Stimulated activated CD4-positive, alpha-beta T cell treated with anti-CD3 and anti-CD28 coated beads, Interleukin-15, amount 100 ng/mL, for 48 hours (primary cell): ENCODE results near the gene AKAP8L.

ENCODE experiments used
- DNase-seq, 2 donors: peaks; one replicate each; pipeline ENCODE4 v3.0.0-alpha.2; 2020; ENCODE audit warnings: low read depth in 2 of 2

AKAP8L gene

DNA sequence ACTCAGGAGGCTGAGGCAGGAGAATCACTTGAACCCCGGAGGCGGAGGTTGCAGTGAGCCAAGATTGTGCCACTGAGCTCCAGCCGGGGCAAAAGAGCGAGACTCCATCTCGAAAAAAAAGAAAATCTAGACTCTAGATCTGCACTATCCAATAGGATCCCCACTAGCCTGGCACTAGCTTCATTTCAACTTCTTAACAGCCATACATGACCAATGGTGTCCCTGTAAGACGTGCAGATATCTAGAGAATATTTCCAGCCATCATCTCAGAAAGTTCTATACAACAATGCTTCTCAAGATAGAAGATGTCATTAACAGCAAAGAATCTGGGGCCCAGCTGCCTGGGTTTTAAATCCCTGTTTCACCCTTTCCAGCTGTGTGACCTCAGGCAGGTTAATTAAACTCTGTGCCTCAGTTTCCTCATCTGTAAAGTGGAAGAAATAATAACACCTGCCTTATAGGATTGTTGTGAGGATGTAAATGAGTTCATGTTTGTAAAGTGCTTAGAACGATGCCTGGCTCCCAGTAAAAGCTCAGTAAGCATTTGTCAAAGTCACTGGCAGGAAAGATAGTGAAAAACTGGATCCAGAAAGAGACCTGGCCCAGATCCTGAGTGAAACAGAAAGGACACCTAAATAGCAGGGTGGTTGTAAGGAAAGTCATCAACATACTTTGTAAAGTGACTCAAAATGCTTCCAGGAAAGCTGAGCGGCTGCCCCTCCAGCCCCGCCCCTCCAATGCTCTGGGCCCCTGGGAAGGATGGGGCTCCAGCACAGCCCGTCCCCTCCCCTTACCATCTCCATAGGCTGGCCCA is 17.4 kb upstream of the AKAP8L start:
- no peak for DNase-seq

DNA sequence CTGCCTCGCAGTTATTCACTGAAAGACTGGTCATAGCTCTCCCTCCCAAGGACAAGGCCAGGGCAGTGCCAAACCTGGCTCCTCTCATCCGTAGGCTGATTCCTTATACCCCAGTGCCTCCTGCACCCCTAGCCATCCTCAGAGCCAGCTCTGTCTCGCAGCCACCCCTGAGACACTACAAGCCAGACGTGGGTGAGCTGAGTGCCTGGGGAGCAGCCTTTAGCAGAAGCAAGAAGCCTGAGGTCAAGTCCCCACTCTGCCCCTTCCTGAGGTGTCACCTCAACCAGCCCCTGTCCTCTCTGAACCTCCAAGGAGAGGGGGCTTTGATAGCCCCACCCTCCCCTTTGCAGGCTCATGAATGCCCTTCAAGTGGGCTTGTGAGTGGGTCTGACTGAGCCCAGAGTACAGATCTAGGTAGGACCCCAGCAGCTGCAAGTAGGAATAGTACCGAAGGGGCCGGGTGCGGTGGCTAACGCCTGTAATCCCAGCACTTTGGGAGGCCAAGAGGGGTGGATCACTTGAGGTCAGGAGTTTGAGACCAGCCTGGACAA is 14.8 kb upstream of the AKAP8L start:
- no peak for DNase-seq

DNA sequence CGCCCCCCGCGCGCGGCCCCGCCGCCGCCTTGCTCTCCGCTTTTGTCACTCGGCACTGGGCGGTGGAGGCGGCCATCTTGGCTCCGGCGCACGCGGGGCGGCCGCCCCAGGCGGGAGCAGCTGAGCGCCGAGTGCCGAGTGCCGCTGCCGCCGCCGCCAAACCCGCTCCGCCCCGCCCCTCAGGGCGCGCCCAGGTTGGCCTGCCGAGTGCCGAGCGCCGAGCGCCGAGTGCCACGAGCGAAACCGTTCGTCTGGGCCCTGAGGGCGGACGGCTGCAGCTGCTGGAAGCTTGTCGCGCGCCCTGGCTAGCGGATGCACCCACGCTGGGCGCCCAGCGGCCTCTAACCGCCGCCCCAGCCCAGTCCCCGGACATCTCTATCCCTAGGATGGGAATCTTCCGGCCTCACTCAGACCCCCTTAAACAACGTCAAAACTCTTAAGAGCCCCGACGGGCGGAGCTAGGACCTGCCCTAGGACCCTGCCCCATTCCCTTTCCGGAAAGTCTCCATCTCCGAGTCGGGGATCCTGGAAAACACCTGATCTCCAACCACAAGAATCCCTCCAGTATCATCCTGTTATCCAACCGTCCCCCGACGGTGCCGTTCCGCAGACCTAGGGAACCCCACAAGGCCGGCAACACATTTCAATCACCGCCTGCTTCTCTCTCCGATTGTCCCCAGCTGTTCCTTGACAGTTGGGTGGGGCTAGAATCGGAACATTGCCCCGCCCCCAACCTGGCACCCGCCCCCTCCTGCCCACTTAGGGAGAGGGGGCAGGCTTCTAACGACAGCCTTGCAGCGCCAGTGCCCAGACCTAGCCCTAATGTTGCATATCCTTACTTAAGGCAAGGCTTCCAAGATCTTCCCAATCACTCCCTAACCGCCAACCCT is 14.1 kb upstream of the AKAP8L start:
- DNase-seq: peak; percentile 84 to 91

DNA sequence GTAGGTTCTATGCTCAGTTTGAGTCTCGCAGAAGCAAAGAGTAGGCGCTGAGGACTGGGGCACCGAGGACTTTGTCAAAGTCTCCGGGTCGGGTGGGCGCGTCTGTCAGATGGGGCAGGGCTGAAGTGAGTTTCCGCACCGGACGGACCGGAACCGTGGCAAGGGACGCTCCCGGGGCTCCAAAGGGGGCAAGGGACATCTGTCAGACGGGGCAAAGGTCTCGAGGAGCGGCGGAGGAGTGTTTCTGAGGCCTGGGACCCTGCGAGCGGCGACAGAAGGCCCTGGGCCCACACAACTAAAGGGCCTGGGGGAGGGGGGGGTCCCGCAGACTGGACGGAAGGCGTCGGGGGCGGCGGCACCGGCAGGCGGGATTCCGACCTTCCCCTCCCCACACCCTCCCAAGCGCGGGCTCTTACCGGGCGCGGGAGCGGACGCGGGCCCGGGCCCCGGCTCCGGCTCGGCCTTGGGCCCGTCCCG is 13.3 kb upstream of the AKAP8L start:
- no peak for DNase-seq

DNA sequence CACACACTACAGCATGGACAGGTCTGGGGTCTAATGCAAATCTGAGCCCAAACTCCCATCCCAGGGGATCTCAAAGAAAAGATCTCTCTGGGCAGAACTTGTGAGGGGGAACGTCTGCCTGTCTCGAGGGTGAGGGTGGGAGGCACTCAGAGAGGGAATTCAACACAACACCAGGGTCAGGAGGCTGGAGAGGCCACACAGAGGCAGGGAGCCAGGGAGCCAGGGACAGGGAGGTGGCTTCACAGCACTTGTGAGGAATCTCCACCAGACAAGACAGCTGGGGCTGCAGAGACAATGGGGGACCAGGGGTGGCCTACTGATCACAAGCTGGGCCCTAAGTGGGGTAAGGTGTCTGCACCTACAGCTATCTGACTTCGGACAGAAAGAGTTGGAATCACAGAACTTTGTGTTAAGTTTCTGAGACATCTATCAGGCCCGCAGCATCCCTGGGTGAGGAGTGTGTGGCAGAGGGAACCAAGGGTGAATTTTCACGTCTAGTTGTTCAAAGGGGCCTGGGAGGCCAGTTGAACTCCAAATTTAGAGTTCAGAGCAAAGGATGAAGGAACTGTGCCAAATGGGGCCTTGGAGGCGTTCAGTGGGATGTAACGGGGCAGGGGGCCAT is 12.7 kb upstream of the AKAP8L start:
- DNase-seq: no peak

DNA sequence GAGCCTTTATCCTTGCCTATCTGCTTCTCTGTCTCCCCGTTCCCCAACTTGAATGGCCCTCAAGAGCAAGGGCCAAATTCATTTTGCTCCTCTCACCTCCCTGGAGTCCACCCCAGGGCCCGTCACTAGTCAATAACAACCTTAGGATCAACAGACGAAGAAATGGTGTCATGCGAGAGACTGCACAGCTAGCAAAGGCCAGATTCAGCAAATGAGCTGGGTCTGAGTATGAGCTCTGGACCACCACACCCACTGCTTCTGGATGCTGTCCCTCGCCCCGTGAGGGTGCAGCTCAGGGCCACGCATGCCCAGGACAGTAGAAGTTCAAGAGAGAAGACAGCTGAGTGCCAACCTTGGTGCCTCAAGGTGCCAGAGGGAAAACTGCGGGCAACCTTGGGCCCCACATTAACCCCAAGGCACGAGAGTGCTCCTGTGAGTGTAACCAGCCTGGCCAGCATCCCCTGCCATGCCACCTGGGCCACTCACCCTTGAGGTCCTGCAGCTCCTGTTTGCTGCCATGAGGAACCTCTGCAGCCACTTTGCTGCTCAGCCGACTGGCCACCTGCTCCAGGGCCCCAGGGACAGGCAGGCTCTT is 11.8 kb upstream of the AKAP8L start:
- no peak for DNase-seq

DNA sequence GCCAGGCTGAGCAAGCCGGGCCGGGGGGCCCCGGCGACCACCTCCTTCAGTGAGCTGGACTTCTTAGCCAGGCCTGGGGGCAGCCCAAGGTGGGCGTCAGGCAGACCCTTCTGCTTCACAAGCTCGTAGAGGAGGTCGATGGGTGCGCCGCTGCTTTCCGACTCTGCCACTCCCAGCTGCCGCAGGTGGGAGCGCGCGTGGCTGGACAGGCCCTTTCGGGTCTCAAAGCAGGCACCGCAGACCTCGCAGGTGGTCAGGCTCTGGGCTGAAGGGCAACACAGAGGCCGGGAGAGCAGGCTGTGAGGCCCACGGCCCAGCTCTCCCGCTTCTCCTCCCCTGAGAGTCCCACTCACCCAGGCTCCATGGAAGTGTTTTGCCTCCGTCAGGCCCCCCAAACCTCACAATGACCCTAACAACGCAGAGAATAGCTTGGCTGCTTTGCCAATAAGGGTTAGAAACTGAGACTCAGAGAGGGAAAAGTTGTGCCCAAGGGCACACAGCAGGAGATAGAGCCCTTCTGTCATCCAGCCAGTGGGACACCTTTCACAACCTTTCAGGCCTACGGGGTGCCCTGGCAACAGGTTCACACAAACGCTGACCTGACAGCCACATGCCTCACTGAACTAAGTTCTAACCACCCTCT is 11.2 kb upstream of the AKAP8L start:
- no peak for DNase-seq

DNA sequence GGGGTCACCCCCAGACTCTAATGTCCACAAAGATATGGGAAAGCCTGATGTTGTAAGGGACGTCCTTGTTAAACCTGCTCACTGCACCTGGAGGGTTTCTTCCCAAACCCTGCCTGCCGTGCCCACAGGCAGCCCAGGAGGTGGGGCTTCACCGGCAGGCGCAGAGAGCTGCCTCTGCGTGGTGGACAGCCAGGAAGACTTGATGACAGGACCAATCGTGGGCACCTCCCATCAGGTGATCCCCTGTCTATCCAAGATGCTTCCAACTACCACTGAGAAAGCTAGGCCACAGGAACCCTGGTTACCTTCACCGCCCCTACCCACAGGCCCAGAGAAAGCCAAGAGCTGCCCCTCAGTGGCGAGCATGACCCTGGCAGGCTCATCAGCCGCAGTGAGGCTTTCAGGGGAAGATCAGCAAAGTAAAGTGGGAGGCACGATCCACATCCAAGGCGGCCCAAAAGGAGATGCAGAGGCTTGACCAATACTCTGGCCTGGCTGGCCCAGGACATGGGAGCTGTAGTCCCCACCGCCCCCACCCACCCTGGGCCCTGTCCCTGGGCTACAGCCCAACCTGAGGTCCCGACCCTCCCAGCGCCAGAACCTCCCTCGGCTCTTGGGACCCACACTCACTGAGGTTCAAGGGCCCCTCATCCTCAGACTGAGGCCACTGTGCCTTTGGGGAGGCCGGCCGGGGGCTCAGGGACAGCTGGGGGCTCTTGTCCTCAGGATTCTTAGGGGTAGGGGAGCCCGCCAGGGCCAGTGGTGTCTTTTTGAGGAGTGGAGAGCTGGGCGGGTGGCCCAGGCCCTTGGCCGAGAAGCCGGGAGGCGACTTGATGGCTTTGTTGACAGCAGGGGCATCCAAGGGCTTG is 10.4 kb upstream of the AKAP8L start:
- no peak for DNase-seq

DNA sequence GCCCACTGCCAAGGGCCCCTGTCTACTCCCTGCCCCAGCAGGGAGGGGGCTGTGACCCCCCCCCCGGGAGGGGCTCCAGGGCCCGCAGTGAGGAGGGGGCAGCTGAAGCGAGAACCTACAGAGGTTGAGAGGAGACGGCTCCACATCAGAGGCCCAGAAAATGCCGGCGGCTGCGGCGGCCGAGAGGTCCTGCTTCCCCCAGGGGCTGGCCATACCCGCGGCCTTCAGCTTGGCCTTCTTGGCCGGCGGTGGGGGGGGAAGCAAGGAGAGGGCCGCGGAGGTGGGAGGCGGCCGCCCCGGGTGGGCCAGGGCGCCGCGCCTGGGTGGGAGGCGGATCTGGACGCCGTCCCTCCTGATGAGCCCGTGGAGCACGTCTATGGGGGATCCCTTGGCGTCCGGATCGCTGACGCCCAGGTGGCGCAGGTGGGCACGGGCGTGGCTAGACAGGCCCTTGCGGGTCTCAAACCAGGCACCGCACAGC is 9.2 kb upstream of the AKAP8L start:
- DNase-seq: no peak

DNA sequence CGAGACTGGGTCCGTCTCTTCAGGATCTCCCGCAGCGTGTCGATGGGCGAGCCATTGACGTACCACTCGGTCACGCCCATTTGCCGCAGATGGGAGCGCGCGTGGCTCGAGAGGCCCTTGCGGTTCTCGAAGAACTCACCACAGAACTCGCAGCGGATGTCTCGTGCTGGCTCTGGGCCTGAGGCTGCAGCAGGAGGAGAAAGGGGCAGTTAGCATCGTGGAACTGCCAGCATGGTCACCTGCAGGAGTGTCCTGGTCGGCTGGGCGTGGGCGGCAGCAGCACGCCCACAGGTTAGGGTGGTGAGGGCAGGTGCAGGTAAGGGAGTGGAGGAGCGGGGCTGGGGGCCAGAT is 8.5 kb upstream of the AKAP8L start:
- no peak for DNase-seq

DNA sequence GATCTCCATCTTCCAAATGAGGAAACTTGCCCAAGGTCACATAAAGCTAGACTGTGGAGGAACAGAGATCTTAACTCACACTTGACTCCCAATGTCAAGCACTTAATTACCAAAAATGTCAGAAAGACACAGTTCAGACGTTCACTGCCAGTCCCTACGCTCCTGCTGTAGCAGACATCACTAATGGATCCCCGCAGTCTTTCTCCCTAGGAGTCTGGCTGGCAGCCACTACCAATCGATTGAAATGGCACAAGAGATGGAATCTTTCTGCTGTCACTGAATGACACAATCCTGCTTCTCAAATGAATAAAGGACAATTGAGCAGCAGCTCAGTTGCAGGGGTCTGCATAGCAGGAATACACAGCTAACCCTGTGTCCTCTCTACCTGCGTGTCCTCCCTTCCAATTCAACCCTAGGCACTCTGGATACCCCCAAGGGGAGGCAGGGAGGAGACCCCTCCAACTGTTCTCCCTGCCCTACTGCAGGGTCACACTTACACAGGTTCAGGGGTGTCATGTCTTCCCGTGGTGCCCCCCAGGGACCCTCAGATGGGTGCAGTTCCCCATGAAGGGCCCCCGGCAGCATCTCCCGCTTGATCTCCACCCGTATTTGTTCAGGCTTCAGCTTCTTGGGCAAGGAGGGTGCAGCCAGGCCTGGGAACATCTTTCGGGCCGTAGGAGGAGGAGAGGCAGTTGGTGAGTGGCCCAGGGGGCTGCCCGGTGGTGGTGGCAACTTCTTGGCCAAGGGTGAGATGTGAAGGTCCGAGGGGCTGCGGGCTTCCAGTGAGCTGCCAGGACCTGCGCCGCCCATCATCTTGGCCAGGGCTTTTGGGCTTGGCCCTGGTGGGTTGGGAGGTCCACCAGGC is 7.9 kb upstream of the AKAP8L start:
- no peak for DNase-seq

DNA sequence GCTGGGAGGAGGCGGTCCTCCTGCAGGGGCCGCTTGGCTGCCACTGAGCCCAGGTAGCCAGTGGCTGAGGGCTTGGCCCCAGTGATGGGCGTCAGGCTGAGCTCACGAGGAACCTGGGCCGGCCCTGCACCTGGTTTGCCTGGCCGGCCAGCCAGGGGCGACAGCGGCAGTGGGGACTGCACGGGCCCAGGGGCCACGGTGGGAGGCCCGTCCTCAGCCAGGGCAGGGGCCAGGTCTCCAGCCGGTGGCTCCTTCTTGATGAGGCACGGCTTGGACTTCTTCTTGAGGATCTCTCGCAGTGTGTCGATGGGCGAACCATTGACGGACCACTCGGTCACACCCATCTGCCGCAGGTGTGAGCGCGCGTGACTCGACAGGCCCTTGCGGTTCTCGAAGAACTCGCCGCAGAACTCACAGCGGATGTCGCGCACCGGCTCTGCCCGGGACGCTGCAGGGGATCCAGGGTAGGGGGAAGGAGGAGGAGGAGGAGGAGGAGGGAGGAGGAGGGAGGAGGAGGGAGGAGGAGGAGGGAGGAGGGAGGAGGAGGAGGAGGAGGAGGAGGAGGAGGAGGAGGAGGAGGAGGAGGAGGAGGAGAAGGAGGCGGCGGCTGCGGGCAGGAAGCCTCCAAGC is 6.6 kb upstream of the AKAP8L start:
- no peak for DNase-seq

DNA sequence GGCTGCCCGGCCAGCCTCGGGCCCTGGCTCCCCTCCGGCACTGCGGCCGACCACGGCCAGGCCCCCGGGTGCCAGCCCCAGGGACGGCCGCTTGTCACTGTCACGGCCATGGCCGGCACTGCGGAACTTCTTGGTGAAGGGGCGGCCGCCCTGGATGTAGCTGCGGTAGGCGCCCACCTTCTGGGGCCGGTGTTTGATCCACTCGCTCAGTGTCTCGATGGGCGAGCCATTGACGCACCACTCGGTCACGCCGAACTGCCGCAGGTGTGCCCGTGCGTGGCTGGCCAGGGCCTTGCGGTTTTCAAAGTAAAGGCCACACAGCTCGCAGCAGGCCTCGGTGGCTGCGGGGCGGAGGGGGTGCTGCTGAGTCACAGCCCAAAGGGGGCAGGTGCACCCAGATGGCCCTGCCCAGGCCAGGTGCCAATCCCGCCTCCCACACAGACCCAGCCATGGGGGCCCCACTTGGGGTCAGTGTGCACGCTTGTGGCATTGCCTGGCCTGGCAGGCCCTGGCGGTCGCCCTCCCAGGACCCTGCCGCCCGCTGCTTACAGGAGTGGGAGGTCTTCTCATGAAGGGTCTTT is 6.0 kb upstream of the AKAP8L start:
- DNase-seq: no peak

DNA sequence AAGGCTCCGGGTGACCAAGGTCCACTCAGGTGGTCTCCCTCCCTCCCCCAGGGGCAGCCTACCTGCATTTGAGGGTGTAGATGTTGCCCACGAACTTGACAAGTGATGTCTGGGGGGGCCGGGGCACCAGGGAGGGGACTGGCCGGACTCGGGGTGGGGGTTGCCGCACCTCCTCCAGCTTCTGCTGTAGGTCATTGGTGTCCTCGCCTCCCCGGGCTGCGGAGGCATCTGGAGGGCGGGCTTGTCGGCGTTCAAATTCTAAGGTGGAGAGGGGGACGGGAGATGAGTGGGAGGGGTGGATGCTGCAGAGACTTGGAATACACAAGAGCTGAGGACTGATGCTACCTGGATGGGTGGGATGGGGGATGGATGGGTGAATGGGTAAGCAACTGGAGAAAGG is 5.3 kb upstream of the AKAP8L start:
- no peak for DNase-seq

DNA sequence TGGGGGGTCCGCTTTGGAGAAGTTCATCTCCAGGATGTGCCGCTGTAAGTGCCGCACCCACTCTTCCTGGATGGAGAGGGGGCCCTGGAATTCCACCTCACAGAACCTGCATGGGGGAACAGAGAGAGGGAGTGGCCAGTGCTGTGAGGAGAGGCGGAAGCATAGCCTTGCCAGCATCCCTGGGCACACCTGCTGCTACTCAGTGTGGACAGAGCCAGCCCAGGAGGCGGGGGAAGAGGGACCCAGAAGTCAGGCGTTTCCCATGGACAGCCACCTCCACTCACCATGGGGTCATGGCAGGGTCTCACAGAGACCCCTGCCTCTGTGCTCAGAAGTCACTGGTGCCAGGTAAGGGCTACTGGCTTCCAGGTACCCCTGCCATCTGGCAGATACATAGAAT is 4.3 kb upstream of the AKAP8L start:
- no peak for DNase-seq

DNA sequence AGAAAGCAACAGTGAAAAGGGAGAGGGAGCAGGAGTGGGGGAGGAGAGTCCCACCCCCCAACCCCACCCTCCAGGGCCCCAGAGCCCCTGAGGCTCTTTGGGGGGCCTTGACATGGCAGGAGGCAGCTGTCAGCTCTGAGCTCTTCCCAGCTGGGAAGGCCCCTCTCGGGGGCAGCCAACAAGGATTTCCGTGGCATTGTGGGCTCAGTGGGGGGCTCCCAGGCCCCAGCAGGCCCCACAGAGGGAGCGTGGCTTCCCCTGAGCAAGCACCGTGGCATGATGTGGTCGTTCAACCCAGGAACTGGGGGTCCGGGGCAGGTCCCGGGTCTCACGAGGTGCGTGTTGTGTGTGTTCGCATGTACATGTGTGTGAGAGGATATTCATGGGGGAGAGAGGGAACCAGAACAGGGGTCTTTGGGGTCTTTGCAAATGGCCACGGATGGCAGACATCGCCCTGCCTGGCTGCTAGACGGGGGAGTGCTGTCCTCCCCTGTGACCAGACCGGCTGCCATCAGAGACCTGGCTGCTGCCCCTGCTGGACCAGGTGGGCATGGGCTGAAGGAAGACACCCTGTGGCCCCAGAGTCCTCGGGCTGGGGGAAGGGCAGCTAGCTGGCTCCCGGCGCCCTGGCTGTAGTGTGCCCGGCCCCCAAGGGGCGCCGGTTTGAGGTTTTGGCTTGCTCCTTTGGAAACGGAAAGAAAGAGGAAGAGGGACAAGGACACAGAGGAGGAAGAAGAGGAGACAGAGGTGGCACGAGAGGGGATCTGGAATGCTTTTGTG is 3.7 kb upstream of the AKAP8L start:
- no peak for DNase-seq

DNA sequence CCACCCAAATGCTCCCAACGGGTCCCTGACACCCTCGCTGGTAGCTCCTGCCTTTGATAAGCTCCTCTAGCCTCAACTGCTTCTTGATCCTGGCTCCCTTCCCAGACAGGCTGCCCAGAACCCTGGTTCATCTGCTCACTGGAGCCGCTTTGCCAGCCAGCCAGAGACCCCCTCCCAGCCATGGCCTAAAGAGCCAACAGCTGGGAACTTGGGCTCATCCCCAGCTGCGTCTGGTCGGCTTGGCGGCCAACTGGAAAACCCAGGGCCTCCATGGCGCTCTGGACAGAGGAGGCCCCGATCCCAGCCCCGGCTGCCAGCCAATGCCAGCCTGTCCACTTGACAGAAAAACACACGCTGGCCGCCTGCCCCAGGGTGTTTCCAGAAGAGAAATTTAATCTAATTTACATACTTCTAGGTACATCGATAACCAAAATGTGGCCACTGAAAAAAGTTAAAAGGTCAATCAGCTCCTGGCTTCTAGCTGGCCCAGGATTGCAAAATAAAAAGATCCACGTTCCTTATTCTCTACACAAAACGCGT is 3.0 kb upstream of the AKAP8L start:
- DNase-seq: no peak
